ENCODE data around the gene HSFX3. TPM values are rescaled to one million over a fixed set of nuclear protein-coding genes. Genes with fewer than 3 reads are reported as not detected.
"Not testable (repeated sequence)": the region's sequence is repeated elsewhere in the genome, so short reads cannot be mapped to it uniquely, and the experiment has no call there.

HSFX3 gene
- total RNA-seq, 2 experiments from 2014 or later = not detected

GRCh38 chrX:149522916-149523315 is 26.8 kb downstream of the HSFX3 start:
- Histone ChIP-seq H3K36me3 (ENCODE audit: insufficient read depth, low read length) (no peaks in the 10 kb centered on the region), H3K4me1 (ENCODE audit: insufficient read depth, low read length) (peaks cover 51% of the 10 kb centered on the region), H3K4me3 (ENCODE audit: low read length) (no peak overlapping the region), H3K27me3 (ENCODE audit: control insufficient read depth in 1 of 2, insufficient read depth in 2 of 2, low read length in 2 of 2) (no peaks in the 10 kb centered on the region), H3K9me3 (ENCODE audit: control insufficient read depth in 1 of 2, insufficient read depth in 1 of 2, low read length in 2 of 2) (no peaks in the 10 kb centered on the region), H3K27ac (ENCODE audit: low read depth in 1 of 2, low read length in 2 of 2) (peak overlapping the region in 1 of 2 donors; percentile 2)
- intact Hi-C loops (cut with DNase I, micrococcal nuclease) = loop anchor here in 1 of 2 experiments (2.0 kb wide), 1 partner anchor 16 kb away; no protein-coding TSS in a partner anchor
- Mint-ChIP-seq H3K4me3 (no peak overlapping the region), H3K9me3 (no peaks in the 10 kb centered on the region), H3K27me3 (no peaks in the 10 kb centered on the region), H3K4me1 (ENCODE audit: low read depth) (peaks cover 49% of the 10 kb centered on the region), H3K36me3 (ENCODE audit: low read depth) (no peaks in the 10 kb centered on the region), H3K27ac (peak overlapping the region; percentile 59)
- ATAC-seq (ENCODE audit: poor library complexity) = no peak
- TF ChIP-seq CTCF (IDR thresholded peaks at IDR 0.05) = no peak
- ChIA-PET CTCF (interaction anchor here (2.4 kb wide), 1 partner anchor 11 kb away, joined by 9 read pairs; no protein-coding TSS in a partner anchor), POLR2A (interaction anchor here (2.8 kb wide), 1 partner anchor 17 kb away, joined by 21 read pairs; the partner anchor contains the start of gene EOLA1)
- no peak for DNase-seq

- no peak for TF ChIP-seq CTCF (IDR thresholded peaks at IDR 0.05)
- Mint-ChIP-seq H3K4me1 (ENCODE audit: low read depth) (peaks cover 43% of the 10 kb centered on the region), H3K27ac (peak overlapping the region; percentile 59), H3K27me3 (no peaks in the 10 kb centered on the region), H3K9me3 (no peaks in the 10 kb centered on the region), H3K36me3 (ENCODE audit: low read depth) (no peaks in the 10 kb centered on the region), H3K4me3 (peak overlapping the region; percentile 73)
- Histone ChIP-seq H3K9me3 (ENCODE audit: control insufficient read depth in 1 of 2, insufficient read depth in 1 of 2, low read length in 2 of 2) (no peaks in the 10 kb centered on the region), H3K4me1 (ENCODE audit: insufficient read depth, low read length) (peaks cover 49% of the 10 kb centered on the region), H3K27me3 (ENCODE audit: control insufficient read depth in 1 of 2, insufficient read depth in 2 of 2, low read length in 2 of 2) (no peaks in the 10 kb centered on the region), H3K27ac (ENCODE audit: low read depth in 1 of 2, low read length in 2 of 2) (peak overlapping the region in 1 of 2 donors; percentile 25), H3K4me3 (ENCODE audit: low read length) (no peak overlapping the region), H3K36me3 (ENCODE audit: insufficient read depth, low read length) (no peaks in the 10 kb centered on the region)
- ChIA-PET POLR2A (interaction anchor here (0.8 to 2.8 kb wide), 3 partner anchors 9 to 19 kb away, joined by 3 to 21 read pairs (median 9); partner anchors contain the start of genes EOLA1 and IDS), CTCF (interaction anchor here (1.6 to 2.4 kb wide), 2 partner anchors 9 to 19 kb away, joined by 3 to 9 read pairs; no protein-coding TSS in a partner anchor)
- DNase-seq = peak in 4 of 14 experiments; percentile 40 to 74 (median 66)
- ATAC-seq (ENCODE audit: poor library complexity) = peak; percentile 11
- intact Hi-C loops (cut with DNase I, micrococcal nuclease) = loop anchor here in 1 of 2 experiments (2.0 kb wide), 1 partner anchor 17 kb away; the partner anchor contains the start of gene IDS
These were observed 28.3 kb downstream of the HSFX3 start for GRCh38 chrX:149521438-149521837.

- not testable (repeated sequence) for H3K4me3 ChIP-seq (ENCODE audit: low read length); H3K9me3 Mint-ChIP-seq; H3K36me3 Mint-ChIP-seq (ENCODE audit: low read depth); H3K9me3 ChIP-seq (ENCODE audit: control insufficient read depth in 1 of 2, insufficient read depth in 1 of 2, low read length in 2 of 2); H3K27me3 ChIP-seq (ENCODE audit: control insufficient read depth in 1 of 2, insufficient read depth in 2 of 2, low read length in 2 of 2); H3K27me3 Mint-ChIP-seq; H3K36me3 ChIP-seq (ENCODE audit: insufficient read depth, low read length); H3K27ac ChIP-seq (ENCODE audit: low read depth in 1 of 2, low read length in 2 of 2); ATAC-seq (ENCODE audit: poor library complexity)
- peak overlapping the region; percentile 59 for H3K27ac Mint-ChIP-seq
- H3K4me1 Mint-ChIP-seq (ENCODE audit: low read depth) = peaks cover 37% of the 10 kb centered on the region
- peaks cover 42% of the 10 kb centered on the region for H3K4me1 ChIP-seq (ENCODE audit: insufficient read depth, low read length)
- ChIA-PET CTCF (interaction anchor here (1.6 to 2.4 kb wide), 2 partner anchors 9 to 19 kb away, joined by 3 to 9 read pairs; no protein-coding TSS in a partner anchor), POLR2A (interaction anchor here (2.0 to 2.8 kb wide), 2 partner anchors 16 to 19 kb away, joined by 9 to 21 read pairs; partner anchors contain the start of genes EOLA1 and IDS)
- peak in 1 of 14 experiments; percentile 48 for DNase-seq
- intact Hi-C loops (cut with DNase I, micrococcal nuclease) = loop anchor here in 1 of 2 experiments (2.0 kb wide), 1 partner anchor 16 kb away; the partner anchor contains the start of gene IDS
- peak overlapping the region; percentile 73 for H3K4me3 Mint-ChIP-seq
These were observed 29.0 kb downstream of the HSFX3 start for GRCh38 chrX:149520636-149521277.
